AG04450 (cell line): ENCODE measurements around the gene L3MBTL1. TPM values are rescaled to one million over a fixed set of nuclear protein-coding genes. Genes with fewer than 3 reads are reported as not detected.

Source experiments
- CTCF ChIA-PET: fragments of 300-600, 350-600 bp; formaldehyde crosslinking; extraction: SDS; loops from one replicate; lab custom pipeline; 2022; ENCODE audit warnings: antibody characterized with exemption, inconsistent platforms; lab: Charles Lee
- POLR2A ChIA-PET: fragments of 350-600 bp; formaldehyde crosslinking; extraction: SDS; loops from one replicate; lab custom pipeline; 2021; ENCODE audit warnings: antibody characterized with exemption, inconsistent platforms; lab: Yijun Ruan, JAX
- DNase-seq: peaks from one replicate; pipeline ENCODE4 v3.0.0-alpha.2; 2011; ENCODE audit warnings: low read depth, low spot score
- H3K27ac ChIP-seq: one replicate; pipeline ENCODE4 v1.5.1; 2012; ENCODE audit warnings: low read depth, low read length, control low read depth
- H3K27me3 ChIP-seq: one replicate; pipeline ENCODE4 v1.6.0; 2012; ENCODE audit warnings: low read length; ENCODE audit not compliant: control insufficient read depth, insufficient read depth
- H3K4me3 ChIP-seq: 2 replicates; pipeline ENCODE4 v1.5.1; 2011; ENCODE audit warnings: mild to moderate bottlenecking, low read depth, low read length, control low read depth
- H3K9me3 ChIP-seq: 2 replicates; pipeline ENCODE4 v1.5.1; 2012; ENCODE audit warnings: low read length; ENCODE audit not compliant: control insufficient read depth, insufficient read depth
- CTCF ChIP-seq: IDR thresholded peaks from 2 replicates; pipeline ENCODE4 v1.5.1; 2011; ENCODE audit warnings: low read depth, low read length, control low read depth, inconsistent platforms
- polyA plus RNA-seq: library from polyadenylated mRNA; depleted of rRNA; stranded (reverse); fragments of >200 nt; gene quantifications from 2 replicates; pipeline ENCODE4 v1.2.3, GENCODE V29; 2011

L3MBTL1 gene
- polyA plus RNA-seq, 1 experiment = 3.0 TPM

GRCh38 chr20:43464219-43464790 lies 43.2 kb upstream of the L3MBTL1 start:
- no peak for TF ChIP-seq CTCF
- no peaks in the 10 kb centered on the region for H3K27me3 ChIP-seq
- H3K4me3 ChIP-seq = no peak overlapping the region
- no peak for DNase-seq
- H3K9me3 ChIP-seq = no peaks in the 10 kb centered on the region
- no peak overlapping the region for H3K27ac ChIP-seq
- ChIA-PET CTCF (no interaction called here), POLR2A (no interaction called here)

GRCh38 chr20:43465625-43465943 lies 41.9 kb upstream of the L3MBTL1 start:
- ChIA-PET POLR2A (interaction anchor here (0.6 to 1.9 kb wide), 7 partner anchors 8 to 150 kb away, joined by 3 to 9 read pairs (median 3); partner anchors contain the start of gene SRSF6), CTCF (no interaction called here)
- Histone ChIP-seq H3K4me3 (no peak overlapping the region), H3K9me3 (no peaks in the 10 kb centered on the region), H3K27me3 (no peaks in the 10 kb centered on the region), H3K27ac (no peak overlapping the region)
- DNase-seq = no peak
- TF ChIP-seq CTCF = no peak

GRCh38 chr20:43467589-43467988 lies 39.9 kb upstream of the L3MBTL1 start:
- H3K9me3 ChIP-seq = no peaks in the 10 kb centered on the region
- H3K27ac ChIP-seq = no peak overlapping the region
- ChIA-PET POLR2A (interaction anchor here (0.7 kb wide), 1 partner anchor 192 kb away, joined by 9 read pairs; no protein-coding TSS in a partner anchor), CTCF (no interaction called here)
- DNase-seq = no peak
- H3K4me3 ChIP-seq = no peak overlapping the region
- TF ChIP-seq CTCF = no peak
- H3K27me3 ChIP-seq = no peaks in the 10 kb centered on the region

- CTCF ChIA-PET = no interaction called here
- Histone ChIP-seq H3K9me3 (no peaks in the 10 kb centered on the region), H3K27me3 (no peaks in the 10 kb centered on the region), H3K27ac (no peak overlapping the region), H3K4me3 (no peak overlapping the region)
- POLR2A ChIA-PET = interaction anchor here (1.2 kb wide), 1 partner anchor 15 kb away, joined by 3 read pairs; the partner anchor contains the start of gene SRSF6
- no peak for DNase-seq
- TF ChIP-seq CTCF = no peak
These were observed 34.7 kb upstream of the L3MBTL1 start for GRCh38 chr20:43472671-43473380.

- ChIA-PET POLR2A (no interaction called here), CTCF (no interaction called here)
- Histone ChIP-seq H3K27me3 (no peaks in the 10 kb centered on the region), H3K4me3 (no peak overlapping the region), H3K27ac (no peak overlapping the region), H3K9me3 (no peaks in the 10 kb centered on the region)
- no peak for TF ChIP-seq CTCF
- DNase-seq = no peak
These were observed 34.2 kb upstream of the L3MBTL1 start for GRCh38 chr20:43473381-43473704.
